Subcutaneous abdominal adipose tissue (tissue), 5 donors: ENCODE results near the gene RAC3.

Experiments used
- H3K27ac ChIP-seq: one replicate; pipeline ENCODE4 v1.7.0; 2013; ENCODE audit warnings: low read depth, mild to moderate bottlenecking, inconsistent platforms, low read length, moderate library complexity
- H3K27me3 ChIP-seq, 5 donors: one replicate each; pipeline ENCODE4 v1.7.0; 2013; ENCODE audit warnings: low read length in 5 of 5, inconsistent platforms in 1 of 5; ENCODE audit not compliant: control insufficient read depth in 5 of 5, insufficient read depth in 4 of 5
- H3K36me3 ChIP-seq, 5 donors: one replicate each; pipeline ENCODE4 v1.7.0; 2013; ENCODE audit warnings: low read length in 5 of 5; ENCODE audit not compliant: control insufficient read depth in 5 of 5, insufficient read depth in 5 of 5
- H3K4me1 ChIP-seq, 5 donors: one replicate each; pipeline ENCODE4 v1.7.0; 2013; ENCODE audit warnings: low read length in 5 of 5, mild to moderate bottlenecking in 3 of 5, moderate library complexity in 1 of 5; ENCODE audit not compliant: control insufficient read depth in 5 of 5, insufficient read depth in 5 of 5
- H3K4me3 ChIP-seq, 5 donors: one replicate each; pipeline ENCODE4 v1.7.0; 2013; ENCODE audit warnings: low read length in 5 of 5, low read depth in 1 of 5
- H3K9ac ChIP-seq, 5 donors: one replicate each; pipeline ENCODE4 v1.7.0; 2013; ENCODE audit warnings: low read length in 5 of 5, mild to moderate bottlenecking in 4 of 5, moderate library complexity in 3 of 5
- H3K9me3 ChIP-seq, 5 donors: one replicate each; pipeline ENCODE4 v1.7.0; 2013; ENCODE audit warnings: low read length in 5 of 5; ENCODE audit not compliant: control insufficient read depth in 5 of 5
- donor health status: healthy.
- donor health status: healthy.
- donor health status: healthy.
- donor health status: healthy.
- donor health status: healthy.

Gene RAC3

GRCh38 chr17:82076785-82077591 lies 45.5 kb downstream of the RAC3 start:
- peak overlapping the region; percentile 3 for H3K27ac ChIP-seq

GRCh38 chr17:82077617-82078358 lies 46.3 kb downstream of the RAC3 start:
- H3K9me3 ChIP-seq = no peaks in the 10 kb centered on the region
- peaks cover 0 to 15% (median 4%) of the 10 kb centered on the region in 5 donors for H3K4me1 ChIP-seq
- H3K27ac ChIP-seq = no peak overlapping the region
- no peaks in the 10 kb centered on the region for H3K27me3 ChIP-seq
- H3K9ac ChIP-seq = no peak overlapping the region
- no peak overlapping the region for H3K4me3 ChIP-seq
- peaks cover 0 to 44% (median 37%) of the 10 kb centered on the region in 5 donors for H3K36me3 ChIP-seq

More at GRCh38 chr17:82076785-82077591, 45.5 kb downstream of the RAC3 start:
- peaks cover 0 to 15% (median 4%) of the 10 kb centered on the region in 5 donors for H3K4me1 ChIP-seq
- no peak overlapping the region for H3K4me3 ChIP-seq
- H3K9ac ChIP-seq = no peak overlapping the region
- H3K36me3 ChIP-seq = peaks cover 0 to 36% (median 29%) of the 10 kb centered on the region in 5 donors
- no peaks in the 10 kb centered on the region for H3K27me3 ChIP-seq
- no peaks in the 10 kb centered on the region for H3K9me3 ChIP-seq

GRCh38 chr17:82078433-82078832 lies 47.0 kb downstream of the RAC3 start:
- no peak overlapping the region for H3K27ac ChIP-seq
- no peak overlapping the region for H3K9ac ChIP-seq
- no peak overlapping the region for H3K4me3 ChIP-seq
- no peaks in the 10 kb centered on the region for H3K9me3 ChIP-seq
- H3K36me3 ChIP-seq = peaks cover 0 to 50% (median 43%) of the 10 kb centered on the region in 5 donors
- H3K4me1 ChIP-seq = peaks cover 0 to 15% (median 5%) of the 10 kb centered on the region in 5 donors
- no peaks in the 10 kb centered on the region for H3K27me3 ChIP-seq

- H3K27me3 ChIP-seq = no peaks in the 10 kb centered on the region
- no peak overlapping the region for H3K27ac ChIP-seq
- peaks cover 0 to 58% (median 50%) of the 10 kb centered on the region in 5 donors for H3K36me3 ChIP-seq
- no peaks in the 10 kb centered on the region for H3K9me3 ChIP-seq
- no peak overlapping the region for H3K4me3 ChIP-seq
- H3K4me1 ChIP-seq = peaks cover 0 to 15% (median 7%) of the 10 kb centered on the region in 5 donors
- no peak overlapping the region for H3K9ac ChIP-seq
Measured at GRCh38 chr17:82079001-82079677, 47.7 kb downstream of the RAC3 start.

GRCh38 chr17:82080048-82080788 lies 48.7 kb downstream of the RAC3 start:
- H3K4me1 ChIP-seq = peaks cover 0 to 18% (median 7%) of the 10 kb centered on the region in 5 donors
- no peaks in the 10 kb centered on the region for H3K9me3 ChIP-seq
- peaks cover 0 to 68% (median 61%) of the 10 kb centered on the region in 5 donors for H3K36me3 ChIP-seq
- no peak overlapping the region for H3K9ac ChIP-seq
- no peaks in the 10 kb centered on the region for H3K27me3 ChIP-seq
- H3K4me3 ChIP-seq = no peak overlapping the region
- no peak overlapping the region for H3K27ac ChIP-seq

GRCh38 chr17:82080789-82081464 lies 49.4 kb downstream of the RAC3 start:
- H3K9me3 ChIP-seq = no peaks in the 10 kb centered on the region
- peaks cover 0 to 24% (median 7%) of the 10 kb centered on the region in 5 donors for H3K4me1 ChIP-seq
- no peak overlapping the region for H3K27ac ChIP-seq
- no peaks in the 10 kb centered on the region for H3K27me3 ChIP-seq
- no peak overlapping the region for H3K4me3 ChIP-seq
- peaks cover 0 to 75% (median 68%) of the 10 kb centered on the region in 5 donors for H3K36me3 ChIP-seq
- no peak overlapping the region for H3K9ac ChIP-seq

- no peaks in the 10 kb centered on the region for H3K9me3 ChIP-seq
- H3K27ac ChIP-seq = no peak overlapping the region
- H3K4me1 ChIP-seq = peaks cover 0 to 28% (median 7%) of the 10 kb centered on the region in 5 donors
- no peak overlapping the region for H3K4me3 ChIP-seq
- H3K36me3 ChIP-seq = peaks cover 0 to 82% (median 75%) of the 10 kb centered on the region in 5 donors
- no peak overlapping the region for H3K9ac ChIP-seq
- H3K27me3 ChIP-seq = no peaks in the 10 kb centered on the region
Measured at GRCh38 chr17:82081546-82081945, 50.1 kb downstream of the RAC3 start.

- Histone ChIP-seq H3K27me3 (no peaks in the 10 kb centered on the region), H3K9me3 (no peaks in the 10 kb centered on the region), H3K36me3 (peaks cover 0 to 86% (median 79%) of the 10 kb centered on the region in 5 donors)
Measured at GRCh38 chr17:82081966-82082365, 50.5 kb downstream of the RAC3 start.

GRCh38 chr17:82082456-82082855 lies 51.0 kb downstream of the RAC3 start:
- no peak overlapping the region for H3K9ac ChIP-seq
- H3K27me3 ChIP-seq = no peaks in the 10 kb centered on the region
- H3K27ac ChIP-seq = no peak overlapping the region
- peaks cover 0 to 35% (median 7%) of the 10 kb centered on the region in 5 donors for H3K4me1 ChIP-seq
- H3K36me3 ChIP-seq = peaks cover 0 to 91% (median 83%) of the 10 kb centered on the region in 5 donors
- no peaks in the 10 kb centered on the region for H3K9me3 ChIP-seq
- no peak overlapping the region for H3K4me3 ChIP-seq

More at GRCh38 chr17:82081966-82082365, 50.5 kb downstream of the RAC3 start:
- H3K9ac ChIP-seq = no peak overlapping the region
- H3K27ac ChIP-seq = no peak overlapping the region
- H3K4me1 ChIP-seq = peaks cover 0 to 32% (median 7%) of the 10 kb centered on the region in 5 donors
- no peak overlapping the region for H3K4me3 ChIP-seq
